ENCODE measurements around the gene SPTAN1.

The SPTAN1 gene

GRCh38 chr9:128636556-128637530 lies 84.5 kb downstream of the SPTAN1 start:
- TF ChIP-seq CTCF (IDR thresholded peaks at IDR 0.05; ENCODE audit: poor library complexity, severe bottlenecking): no peak
- Histone ChIP-seq H3K27me3 (ENCODE audit: insufficient read depth, poor library complexity, severe bottlenecking) (no peaks in the 10 kb centered on the region), H3K4me1 (ENCODE audit: insufficient read depth, poor library complexity, severe bottlenecking) (peaks cover 18% of the 10 kb centered on the region), H3K27ac (ENCODE audit: poor library complexity, severe bottlenecking) (peak overlapping the region; percentile 96), H3K4me3 (ENCODE audit: severe bottlenecking) (no peak overlapping the region), H3K36me3 (ENCODE audit: low read depth) (peaks cover 43% of the 10 kb centered on the region), H3K9me3 (ENCODE audit: severe bottlenecking) (no peaks in the 10 kb centered on the region)
- ATAC-seq (ENCODE audit: low read depth) (no peak), DNase-seq (ENCODE audit: low spot score) (no peak)

- H3K4me3 ChIP-seq (ENCODE audit: severe bottlenecking): no peak overlapping the region
- H3K9me3 ChIP-seq (ENCODE audit: severe bottlenecking): no peaks in the 10 kb centered on the region
- H3K4me1 ChIP-seq (ENCODE audit: insufficient read depth, poor library complexity, severe bottlenecking): peaks cover 18% of the 10 kb centered on the region
- no peak for ATAC-seq (ENCODE audit: low read depth)
- H3K36me3 ChIP-seq (ENCODE audit: low read depth): peaks cover 35% of the 10 kb centered on the region
- DNase-seq (ENCODE audit: low spot score): no peak
- peak overlapping the region; percentile 96 for H3K27ac ChIP-seq (ENCODE audit: poor library complexity, severe bottlenecking)
- H3K27me3 ChIP-seq (ENCODE audit: insufficient read depth, poor library complexity, severe bottlenecking): no peaks in the 10 kb centered on the region
- TF ChIP-seq CTCF (IDR thresholded peaks at IDR 0.05; ENCODE audit: poor library complexity, severe bottlenecking): no peak
Measured at GRCh38 chr9:128637656-128638055, 85.3 kb downstream of the SPTAN1 start.

GRCh38 chr9:128638580-128638979 lies 86.2 kb downstream of the SPTAN1 start:
- ATAC-seq (ENCODE audit: low read depth) (no peak), DNase-seq (ENCODE audit: low spot score) (no peak)
- no peak for TF ChIP-seq CTCF (IDR thresholded peaks at IDR 0.05; ENCODE audit: poor library complexity, severe bottlenecking)
- peaks cover 18% of the 10 kb centered on the region for H3K4me1 ChIP-seq (ENCODE audit: insufficient read depth, poor library complexity, severe bottlenecking)
- H3K36me3 ChIP-seq (ENCODE audit: low read depth): peaks cover 26% of the 10 kb centered on the region
- H3K4me3 ChIP-seq (ENCODE audit: severe bottlenecking): no peak overlapping the region
- no peaks in the 10 kb centered on the region for H3K27me3 ChIP-seq (ENCODE audit: insufficient read depth, poor library complexity, severe bottlenecking)
- no peaks in the 10 kb centered on the region for H3K9me3 ChIP-seq (ENCODE audit: severe bottlenecking)
- no peak overlapping the region for H3K27ac ChIP-seq (ENCODE audit: poor library complexity, severe bottlenecking)

- Histone ChIP-seq H3K27me3 (ENCODE audit: insufficient read depth, poor library complexity, severe bottlenecking) (no peaks in the 10 kb centered on the region), H3K9me3 (ENCODE audit: severe bottlenecking) (no peaks in the 10 kb centered on the region), H3K4me1 (ENCODE audit: insufficient read depth, poor library complexity, severe bottlenecking) (peaks cover 12% of the 10 kb centered on the region), H3K4me3 (ENCODE audit: severe bottlenecking) (no peak overlapping the region), H3K36me3 (ENCODE audit: low read depth) (peaks cover 15% of the 10 kb centered on the region), H3K27ac (ENCODE audit: poor library complexity, severe bottlenecking) (no peak overlapping the region)
- ATAC-seq (ENCODE audit: low read depth) (no peak), DNase-seq (ENCODE audit: low spot score) (no peak)
- no peak for TF ChIP-seq CTCF (IDR thresholded peaks at IDR 0.05; ENCODE audit: poor library complexity, severe bottlenecking)
Measured at GRCh38 chr9:128640603-128641002, 88.2 kb downstream of the SPTAN1 start.

Measured in RWPE2 (cell line).